Type B pancreatic cell (in vitro differentiated cells): ENCODE data around the gene RNF166. TPM values are rescaled to one million over a fixed set of nuclear protein-coding genes. Genes with fewer than 3 reads are reported as not detected.

Experiments
- DNase-seq: peaks from one replicate; pipeline ENCODE4 v3.0.0; 2021; ENCODE audit warnings: mixed read lengths; ENCODE audit not compliant: unreplicated experiment; ENCODE audit errors: extremely low spot score
- H3K27ac Mint-ChIP-seq: 2 replicates; pipeline ENCODE4 v1.8.0; 2021; ENCODE audit warnings: mild to moderate bottlenecking, mixed read lengths
- H3K27me3 Mint-ChIP-seq: 2 replicates; pipeline ENCODE4 v1.8.0; 2021; ENCODE audit warnings: mixed read lengths
- H3K36me3 Mint-ChIP-seq: 2 replicates; pipeline ENCODE4 v1.8.0; 2021; ENCODE audit warnings: mixed read lengths
- H3K4me1 Mint-ChIP-seq: one replicate; pipeline ENCODE4 v1.8.0; 2021; ENCODE audit warnings: mixed read lengths; ENCODE audit not compliant: unreplicated experiment
- H3K4me3 Mint-ChIP-seq: 2 replicates; pipeline ENCODE4 v1.8.0; 2021; ENCODE audit warnings: mild to moderate bottlenecking, mixed read lengths
- H3K9me3 Mint-ChIP-seq: 2 replicates; pipeline ENCODE4 v1.8.0; 2021; ENCODE audit warnings: mixed read lengths
- CTCF ChIP-seq: fragments of 200-600 bp; sonication (generic); conservative IDR thresholded peaks from 2 replicates; pipeline ENCODE4 v1.5.0; 2021; ENCODE audit warnings: antibody characterized with exemption, mild to moderate bottlenecking
- total RNA-seq: library from RNA; stranded (reverse); gene quantifications from 2 replicates; pipeline ENCODE4 v1.2.1, GENCODE V29; 2021; ENCODE audit warnings: low replicate concordance

RNF166 gene
- total RNA-seq, 1 donor from 2014 or later: 20.1 TPM

- Mint-ChIP-seq H3K27me3 (no peaks in the 10 kb centered on the region), H3K4me1 (no peaks in the 10 kb centered on the region), H3K4me3 (no peak overlapping the region), H3K9me3 (no peaks in the 10 kb centered on the region), H3K36me3 (no peaks in the 10 kb centered on the region), H3K27ac (no peak overlapping the region)
- DNase-seq: no peak
- no peak for TF ChIP-seq CTCF
These were observed 34.5 kb upstream of the RNF166 start for GRCh38 chr16:88740727-88741055.

- no peak for TF ChIP-seq CTCF
- no peak for DNase-seq
- no peaks in the 10 kb centered on the region for H3K36me3 Mint-ChIP-seq
- H3K4me3 Mint-ChIP-seq: no peak overlapping the region
- no peaks in the 10 kb centered on the region for H3K9me3 Mint-ChIP-seq
- no peaks in the 10 kb centered on the region for H3K27me3 Mint-ChIP-seq
- no peaks in the 10 kb centered on the region for H3K4me1 Mint-ChIP-seq
- no peak overlapping the region for H3K27ac Mint-ChIP-seq
These were observed 33.9 kb upstream of the RNF166 start for GRCh38 chr16:88739977-88740726.

- H3K36me3 Mint-ChIP-seq: no peaks in the 10 kb centered on the region
- no peaks in the 10 kb centered on the region for H3K4me1 Mint-ChIP-seq
- H3K4me3 Mint-ChIP-seq: no peak overlapping the region
- H3K27ac Mint-ChIP-seq: no peak overlapping the region
- H3K27me3 Mint-ChIP-seq: no peaks in the 10 kb centered on the region
- no peaks in the 10 kb centered on the region for H3K9me3 Mint-ChIP-seq
- TF ChIP-seq CTCF: no peak
- DNase-seq: no peak
These were observed 33.1 kb upstream of the RNF166 start for GRCh38 chr16:88739139-88739976.

GRCh38 chr16:88738151-88739084, 32.2 kb upstream of the RNF166 start:
- no peaks in the 10 kb centered on the region for H3K27me3 Mint-ChIP-seq
- H3K4me3 Mint-ChIP-seq: no peak overlapping the region

More at GRCh38 chr16:88738151-88739084, 32.2 kb upstream of the RNF166 start:
- no peaks in the 10 kb centered on the region for H3K9me3 Mint-ChIP-seq
- H3K27ac Mint-ChIP-seq: no peak overlapping the region
- no peak for DNase-seq
- TF ChIP-seq CTCF: no peak
- H3K4me1 Mint-ChIP-seq: no peaks in the 10 kb centered on the region
- no peaks in the 10 kb centered on the region for H3K36me3 Mint-ChIP-seq
